Activated CD4-positive, alpha-beta T cell treated with anti-CD3 and anti-CD28 coated beads, Interleukin-10, Interleukin-2, amounts not matched to agents 100 ng/mL and 50 ng/mL, durations not matched to agents 16 hours and 8 hours (primary cell): ENCODE measurements around the gene RTN4IP1.
"Not testable (repeated sequence)": the region's sequence is repeated elsewhere in the genome, so short reads cannot be mapped to it uniquely, and the experiment has no call there.

ENCODE experiments used
- DNase-seq: peaks from one replicate; pipeline ENCODE4 v3.0.0-alpha.2; 2020

Gene RTN4IP1, protein sequence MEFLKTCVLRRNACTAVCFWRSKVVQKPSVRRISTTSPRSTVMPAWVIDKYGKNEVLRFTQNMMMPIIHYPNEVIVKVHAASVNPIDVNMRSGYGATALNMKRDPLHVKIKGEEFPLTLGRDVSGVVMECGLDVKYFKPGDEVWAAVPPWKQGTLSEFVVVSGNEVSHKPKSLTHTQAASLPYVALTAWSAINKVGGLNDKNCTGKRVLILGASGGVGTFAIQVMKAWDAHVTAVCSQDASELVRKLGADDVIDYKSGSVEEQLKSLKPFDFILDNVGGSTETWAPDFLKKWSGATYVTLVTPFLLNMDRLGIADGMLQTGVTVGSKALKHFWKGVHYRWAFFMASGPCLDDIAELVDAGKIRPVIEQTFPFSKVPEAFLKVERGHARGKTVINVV

DNA sequence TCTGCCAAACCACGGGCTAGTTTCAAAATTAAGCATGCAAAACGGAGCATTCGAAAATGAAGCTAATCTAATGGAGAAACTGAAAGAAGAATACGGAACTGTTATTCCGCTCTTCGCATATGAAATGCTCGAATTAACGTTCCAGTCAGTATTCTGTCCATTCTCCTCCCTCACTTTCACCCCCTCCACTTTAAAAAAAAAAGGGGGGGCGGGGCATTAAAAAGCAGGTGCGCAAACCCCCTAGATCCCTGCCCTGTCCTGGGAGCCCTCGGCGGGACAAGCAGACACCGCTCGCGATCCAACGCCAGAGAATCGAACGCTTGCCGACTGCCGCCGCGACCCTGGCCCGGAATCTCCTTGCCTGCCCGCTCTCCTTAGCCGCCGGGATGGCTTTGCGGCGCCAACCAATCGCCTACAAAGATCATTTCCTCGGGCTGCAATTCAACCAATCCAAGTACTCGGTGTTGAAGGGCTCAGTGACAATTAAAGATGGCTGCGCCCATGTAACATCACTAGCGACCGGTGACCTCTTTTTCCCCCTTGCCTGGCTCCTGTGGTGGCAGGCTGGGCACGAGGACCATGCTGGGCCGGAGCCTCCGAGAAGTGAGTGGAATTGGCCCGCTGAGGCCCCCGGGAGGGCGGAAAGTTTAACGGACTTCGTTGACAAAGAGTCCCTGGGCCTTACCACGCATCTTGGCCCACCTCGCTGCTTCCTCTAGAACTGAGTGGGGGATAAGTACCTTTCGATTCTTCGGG lies at the start of gene RTN4IP1, which contains the start of gene QRSL1:
Gene RTN4IP1 (minus strand): TSS at position 396 of the 756 bp plus-strand sequence. CDS start 477 bp downstream, outside the sequence.
Gene QRSL1 (plus strand): TSS at position 476 of the 756 bp plus-strand sequence. CDS start 104 bp downstream, at position 580.
- peak; percentile 95 for DNase-seq

DNA sequence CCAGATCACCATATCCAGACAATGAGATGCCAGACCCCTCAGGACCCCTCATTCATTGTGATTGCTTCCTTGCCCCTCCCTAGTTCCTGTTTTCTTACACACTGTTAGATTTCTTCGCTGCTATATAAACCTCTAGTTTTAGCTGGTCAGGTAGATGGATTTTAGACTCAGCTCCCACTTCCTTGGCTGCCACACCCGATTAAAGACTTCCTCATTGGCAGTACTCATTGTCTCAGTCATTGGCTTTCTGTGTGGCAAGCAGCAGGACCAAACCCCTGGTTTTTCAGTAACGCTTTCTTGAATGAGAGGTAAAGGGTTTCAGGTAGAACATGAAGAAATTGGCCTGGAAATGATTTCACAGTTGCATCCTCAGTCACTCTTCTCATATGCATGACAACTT lies 48.0 kb upstream of the RTN4IP1 start:
- no peak for DNase-seq

DNA sequence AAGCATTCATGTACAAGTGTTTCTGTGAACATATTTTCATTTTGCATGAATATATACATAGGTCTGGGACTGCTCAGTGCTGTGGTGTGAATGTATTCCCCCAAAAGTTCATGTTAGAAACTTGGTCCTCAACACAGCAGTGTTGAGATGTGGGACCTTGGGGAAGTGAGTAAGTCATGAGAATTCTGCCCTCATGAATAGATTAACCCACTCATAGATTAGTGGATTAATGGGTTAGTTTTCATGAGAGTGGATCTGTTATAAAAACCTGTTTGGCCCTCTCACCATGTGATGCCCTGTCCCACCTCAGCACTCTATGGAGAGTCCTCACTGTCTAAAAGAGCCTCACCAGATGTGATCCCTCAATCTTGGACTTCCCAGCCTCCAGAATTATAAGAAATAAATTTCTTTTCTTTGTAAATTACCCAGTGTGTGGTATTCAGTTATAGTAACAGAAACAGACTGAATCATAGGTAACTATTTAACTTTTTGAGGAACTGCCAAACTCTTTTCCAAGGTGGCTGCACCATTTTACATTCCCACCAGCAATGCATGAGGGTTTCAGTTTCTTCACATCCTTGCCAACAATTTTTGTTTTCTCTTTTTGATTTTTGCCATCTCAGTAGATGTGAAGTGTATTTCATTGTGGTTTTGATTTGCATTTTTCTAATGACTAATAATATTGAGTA lies 45.4 kb upstream of the RTN4IP1 start:
- no peak for DNase-seq

DNA sequence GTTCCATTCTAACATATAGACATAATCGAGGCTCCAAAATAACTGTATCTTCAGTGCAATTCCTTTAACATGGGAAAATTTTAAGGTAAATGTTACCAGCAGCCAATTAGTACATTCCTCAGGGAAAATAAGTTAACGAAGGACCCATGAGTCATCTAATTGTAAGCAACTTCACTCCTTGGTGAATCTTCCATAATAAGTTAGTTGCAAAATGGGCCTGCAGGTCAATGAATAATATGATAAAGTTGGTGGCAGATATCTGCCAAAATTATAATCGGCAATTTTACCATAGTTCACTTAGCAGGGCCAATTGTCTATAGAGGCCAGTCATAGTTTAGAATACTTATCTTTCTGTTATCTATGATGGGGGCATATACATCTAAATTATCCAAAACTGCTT lies 42.4 kb upstream of the RTN4IP1 start:
- DNase-seq: no peak

DNA sequence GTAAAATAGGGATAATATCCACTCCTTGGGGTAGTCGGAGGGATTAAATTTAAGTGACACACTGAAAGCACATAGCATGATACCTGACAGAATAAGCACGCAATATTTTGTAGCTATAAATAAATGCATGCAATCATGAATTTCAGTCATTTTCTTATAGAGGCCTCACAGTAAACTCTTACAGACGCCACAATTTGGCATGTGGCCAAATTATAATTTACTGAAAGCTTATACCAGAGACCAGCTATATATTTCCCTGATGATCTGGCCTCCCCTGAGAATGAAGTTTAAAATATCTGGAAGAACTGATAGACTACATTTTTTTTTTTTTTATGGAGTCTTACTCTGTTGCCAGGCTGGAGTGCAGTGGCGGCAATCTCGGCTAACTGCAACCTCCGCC lies 40.9 kb upstream of the RTN4IP1 start:
- DNase-seq: no peak

DNA sequence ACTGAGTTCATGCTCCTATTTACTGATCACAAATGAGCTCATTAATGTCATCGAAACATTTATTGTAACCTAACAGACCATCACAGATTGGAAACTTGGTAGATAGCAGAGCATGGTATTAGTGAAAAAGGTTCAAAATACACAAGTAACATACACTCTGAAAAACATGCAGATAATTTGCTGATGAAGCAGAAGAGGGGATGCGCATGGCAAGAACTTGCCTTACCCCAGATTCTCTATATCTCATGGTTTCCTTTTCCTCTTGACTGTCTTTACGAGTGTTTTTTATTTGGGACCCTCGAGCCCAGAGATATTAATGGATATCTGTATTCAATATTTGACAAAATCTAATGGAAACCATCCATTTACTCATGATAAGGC lies 37.7 kb upstream of the RTN4IP1 start:
- no peak for DNase-seq

DNA sequence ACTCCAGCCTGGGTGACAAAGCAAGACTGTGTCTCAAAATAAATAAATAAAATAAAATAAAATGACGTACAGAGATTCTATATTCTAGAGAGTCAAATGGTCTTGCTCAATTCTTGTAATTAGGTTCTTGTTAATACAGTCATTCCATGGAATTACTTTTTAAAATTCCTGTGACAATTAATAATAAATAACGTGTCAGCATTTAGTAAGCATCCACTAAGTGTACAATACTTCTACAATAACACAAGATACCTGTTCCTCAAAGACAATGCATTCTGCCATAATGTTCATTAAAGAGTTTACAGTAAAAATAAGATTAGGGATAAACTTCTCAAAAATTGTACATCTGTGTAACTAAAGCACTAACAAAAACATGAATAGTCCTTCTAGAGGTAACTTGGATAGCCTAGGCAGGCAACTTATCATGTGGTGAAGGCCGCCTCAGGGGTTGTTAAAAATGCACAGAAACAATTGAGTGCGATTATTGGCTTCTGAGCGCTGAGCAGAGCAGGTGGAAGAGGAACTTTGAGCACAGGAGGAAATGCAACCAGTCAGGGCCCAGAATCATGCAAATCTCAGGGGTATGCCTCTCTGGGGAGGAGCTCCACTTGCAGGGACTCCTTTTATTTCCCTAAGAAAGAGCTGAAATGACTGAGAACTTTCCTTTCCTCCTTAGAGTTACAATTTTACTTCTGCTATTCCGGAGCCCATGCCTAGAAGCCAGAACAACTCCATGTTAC lies 37.2 kb upstream of the RTN4IP1 start:
- no peak for DNase-seq

DNA sequence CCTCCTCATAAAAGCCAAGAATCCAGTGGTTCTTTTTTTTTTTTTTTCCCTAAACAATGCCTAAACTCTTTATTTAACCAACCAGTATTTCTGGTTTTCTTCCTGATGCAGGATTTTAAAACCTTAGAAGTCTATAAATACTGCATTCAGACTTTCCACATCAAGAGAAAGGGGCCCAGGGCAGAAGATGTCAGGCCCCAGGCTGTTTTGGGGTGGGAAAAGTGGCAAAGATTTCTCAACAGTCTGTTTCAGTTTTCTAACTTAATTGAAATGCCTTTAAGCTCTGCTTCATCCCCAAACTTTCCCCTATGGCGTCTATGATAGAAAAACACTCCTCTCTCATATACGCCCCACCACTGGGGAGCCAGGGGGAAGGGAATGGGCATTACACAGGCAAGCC lies 33.2 kb upstream of the RTN4IP1 start:
- DNase-seq: no peak

DNA sequence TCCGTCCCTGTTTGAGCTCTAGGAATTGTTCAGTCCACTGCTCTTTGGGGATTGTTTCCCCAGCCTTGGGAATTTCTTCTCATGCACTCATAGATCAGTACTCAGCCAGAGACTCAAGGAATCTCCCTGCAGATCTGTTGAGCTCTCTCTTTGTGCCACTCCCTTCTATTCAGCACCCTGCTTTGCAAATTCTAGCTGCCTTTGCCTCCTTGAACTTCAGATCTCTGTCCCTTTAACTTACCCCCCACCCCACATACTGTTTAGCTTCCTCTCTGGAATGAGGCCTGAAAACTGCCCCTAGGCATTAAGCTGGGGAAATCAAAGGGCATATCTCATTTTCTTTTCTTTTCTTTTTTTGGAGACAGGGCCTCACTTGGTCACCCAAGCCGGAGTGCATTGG lies 30.6 kb upstream of the RTN4IP1 start:
- no peak for DNase-seq

DNA sequence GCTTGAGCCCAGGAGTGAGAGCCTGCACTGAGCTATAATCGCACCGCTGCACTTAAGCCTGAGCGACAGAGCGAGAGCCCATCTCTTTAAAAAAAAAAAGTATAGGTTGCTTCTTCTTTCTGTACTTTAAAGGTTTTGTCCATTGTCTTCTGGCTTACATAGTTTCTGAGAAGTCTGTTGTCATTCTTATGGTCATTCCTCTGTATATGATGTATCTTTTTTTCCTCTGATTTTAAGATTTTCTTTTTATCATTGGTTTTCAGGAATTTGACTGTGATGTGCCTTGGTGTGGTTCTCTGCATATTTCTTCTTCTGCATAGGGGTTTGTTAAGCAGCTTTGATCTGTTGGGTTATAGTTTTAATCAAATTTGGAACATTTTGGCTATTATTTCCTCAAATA lies 29.2 kb upstream of the RTN4IP1 start:
- no peak for DNase-seq

DNA sequence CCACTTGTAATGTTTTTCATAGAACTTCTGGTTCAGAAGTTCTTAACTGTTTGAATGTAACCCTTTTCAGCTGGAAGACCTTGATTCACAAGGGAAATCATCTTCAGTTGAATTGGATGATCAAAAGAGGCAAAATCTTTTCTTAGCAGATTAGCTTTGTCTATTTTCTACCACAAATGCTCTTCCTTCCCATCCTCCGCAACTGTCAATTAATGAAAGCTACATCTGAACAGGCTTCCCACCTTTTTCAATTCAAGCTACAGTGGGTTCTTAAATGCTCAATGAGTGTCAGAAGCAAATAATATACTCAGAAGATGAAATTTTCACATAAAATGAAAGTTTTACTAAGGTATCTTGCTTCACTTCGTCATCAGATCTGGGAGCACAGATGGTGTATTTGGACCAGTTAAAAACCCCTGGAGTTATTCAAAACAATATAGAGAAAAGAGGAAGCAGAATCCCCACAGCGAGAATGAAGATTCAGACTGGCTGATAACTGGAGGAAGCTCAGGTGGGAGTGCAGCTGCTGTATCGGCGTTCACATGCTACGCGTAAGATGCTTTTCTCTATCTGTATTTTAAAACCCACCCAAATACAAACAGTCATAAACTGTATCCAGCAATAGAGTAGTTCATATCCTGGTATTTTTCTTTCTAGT lies 19.5 kb upstream of the RTN4IP1 start:
- DNase-seq: no peak

DNA sequence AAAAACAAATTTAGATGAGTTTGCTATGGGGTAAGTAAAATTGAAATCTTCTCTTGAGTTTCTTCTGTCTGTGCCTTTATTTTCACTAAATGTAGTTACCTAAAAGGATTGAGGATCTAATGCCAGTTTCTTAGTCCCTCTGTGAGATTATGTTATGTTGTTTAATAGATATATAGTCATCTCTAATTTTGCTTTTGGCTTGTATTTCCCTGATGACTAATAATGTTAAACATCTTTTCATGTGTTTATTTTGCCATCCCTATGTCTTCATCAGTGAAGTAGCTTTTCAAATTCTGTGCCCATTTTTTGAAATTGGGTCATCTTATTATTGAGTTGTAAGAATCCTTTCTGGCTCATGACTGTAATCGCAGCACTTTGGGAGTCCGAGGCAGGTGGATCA lies 13.8 kb upstream of the RTN4IP1 start:
- no peak for DNase-seq

DNA sequence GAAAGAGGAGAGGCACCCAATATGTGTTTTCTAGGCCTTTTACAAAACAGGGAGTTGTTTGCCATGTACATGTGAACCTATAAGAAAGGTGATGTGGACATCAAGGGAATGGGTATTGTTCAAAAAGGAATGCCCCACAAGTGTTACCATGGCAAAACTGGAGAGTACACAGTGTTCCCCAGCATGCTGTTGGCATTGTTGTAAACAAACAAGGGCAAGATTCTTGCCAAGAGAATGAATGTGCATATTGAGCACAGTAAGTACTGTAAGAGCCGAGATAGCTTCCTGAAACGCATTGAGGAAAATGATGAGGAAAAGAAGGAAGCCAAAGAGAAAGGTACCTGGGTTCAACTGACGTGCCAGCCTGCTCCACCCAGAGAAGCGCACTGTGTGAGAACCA lies 13.2 kb upstream of the RTN4IP1 start:
- DNase-seq: no peak

DNA sequence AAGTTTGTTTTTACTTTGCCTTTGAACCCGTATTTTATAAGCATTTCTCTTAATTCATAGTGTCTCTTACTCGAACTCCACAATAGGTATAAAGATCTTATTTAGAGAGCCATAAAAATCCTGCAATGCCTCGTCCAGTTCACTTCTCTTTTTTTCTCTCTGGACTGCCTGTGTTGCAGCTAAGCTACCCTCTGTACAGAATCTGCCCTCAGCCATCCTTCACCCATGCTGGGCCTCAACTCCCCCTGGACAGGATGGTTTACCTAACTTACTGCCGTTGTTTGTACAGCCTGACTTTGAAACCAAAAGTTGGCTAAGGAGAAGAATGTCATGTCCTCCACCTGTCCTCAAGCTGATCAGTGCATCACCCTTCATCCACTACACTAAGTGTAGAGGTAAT lies 10.5 kb upstream of the RTN4IP1 start:
- no peak for DNase-seq

DNA sequence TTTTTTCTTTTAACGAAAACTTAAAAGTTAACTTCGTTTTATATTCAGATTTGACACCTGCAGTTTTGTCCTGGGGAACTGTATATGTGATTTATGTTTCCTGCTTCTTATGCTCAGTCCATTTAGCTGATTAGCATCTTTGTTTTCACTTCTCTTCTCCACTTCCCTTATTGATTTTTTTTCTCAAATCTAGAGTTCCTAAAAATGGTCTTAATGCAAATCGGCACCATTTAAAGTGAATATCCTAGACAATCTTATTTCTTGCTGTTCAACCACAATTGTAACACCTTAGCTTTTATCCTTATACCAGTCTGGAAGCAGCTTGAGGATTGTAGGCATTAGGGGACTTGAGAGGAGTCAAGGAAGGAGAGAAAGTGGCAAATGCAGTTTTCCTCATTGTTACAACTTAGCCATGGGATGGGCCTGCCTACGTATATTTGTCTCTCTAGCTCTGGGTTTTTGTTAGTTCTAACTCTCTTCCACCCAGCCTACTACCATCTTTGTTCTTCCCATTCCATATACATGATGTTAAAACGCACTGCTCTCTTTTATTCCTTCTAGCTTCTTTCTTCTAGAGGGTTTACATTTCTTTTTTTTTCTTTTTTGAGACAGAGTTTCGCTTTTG lies 8.5 kb upstream of the RTN4IP1 start:
- no peak for DNase-seq

DNA sequence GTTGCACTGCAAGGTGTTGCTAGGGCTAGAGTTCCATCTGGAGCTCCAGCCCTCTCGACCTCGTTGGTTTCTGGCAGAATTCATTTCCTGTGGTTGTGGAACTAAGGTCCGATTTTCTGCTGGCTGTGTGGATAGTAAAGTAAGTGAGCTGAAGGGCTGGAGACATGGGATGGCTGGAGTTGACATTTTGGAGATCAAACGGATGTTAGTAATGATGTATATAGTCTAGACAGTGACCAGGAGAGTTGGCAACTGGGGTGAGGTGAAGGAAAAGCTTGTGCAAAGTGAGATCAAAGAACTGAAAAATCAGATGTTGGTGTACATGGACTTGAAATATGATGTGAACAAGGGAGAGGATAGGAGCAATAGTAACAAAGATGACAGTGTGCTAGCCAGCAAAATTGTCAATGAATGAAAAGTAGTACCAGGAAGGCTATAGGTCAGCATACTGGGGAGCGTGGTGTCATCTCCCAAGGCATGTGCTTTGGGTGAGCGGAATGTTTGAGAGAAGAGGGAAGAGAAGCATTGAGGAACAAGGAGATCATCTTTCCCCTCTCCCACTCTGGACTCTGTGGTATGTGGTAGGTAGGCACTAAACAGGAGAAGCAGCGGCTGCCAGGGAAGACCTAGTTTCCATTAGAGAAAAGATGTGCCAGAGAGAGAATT lies 7.9 kb upstream of the RTN4IP1 start:
- no peak for DNase-seq

DNA sequence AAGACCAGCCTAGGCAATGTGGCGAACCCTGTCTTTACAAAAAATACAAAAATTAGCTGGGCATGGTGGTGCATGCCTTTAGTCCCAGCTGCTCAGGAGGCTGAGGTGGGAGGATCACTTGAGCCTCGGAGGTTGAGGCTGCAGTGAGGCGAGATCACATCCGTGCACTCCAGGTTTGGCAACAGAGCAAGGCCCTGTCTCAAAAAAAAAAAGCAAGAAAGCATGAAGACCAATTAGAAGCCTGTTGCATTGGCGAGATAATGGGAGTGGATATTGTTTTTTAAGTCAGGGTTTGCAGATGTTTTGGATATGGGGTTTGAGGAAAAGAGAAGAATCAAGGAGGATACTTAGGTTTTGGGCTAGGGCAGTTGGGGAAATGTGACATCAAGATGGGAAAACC lies 5.3 kb upstream of the RTN4IP1 start:
- DNase-seq: no peak

DNA sequence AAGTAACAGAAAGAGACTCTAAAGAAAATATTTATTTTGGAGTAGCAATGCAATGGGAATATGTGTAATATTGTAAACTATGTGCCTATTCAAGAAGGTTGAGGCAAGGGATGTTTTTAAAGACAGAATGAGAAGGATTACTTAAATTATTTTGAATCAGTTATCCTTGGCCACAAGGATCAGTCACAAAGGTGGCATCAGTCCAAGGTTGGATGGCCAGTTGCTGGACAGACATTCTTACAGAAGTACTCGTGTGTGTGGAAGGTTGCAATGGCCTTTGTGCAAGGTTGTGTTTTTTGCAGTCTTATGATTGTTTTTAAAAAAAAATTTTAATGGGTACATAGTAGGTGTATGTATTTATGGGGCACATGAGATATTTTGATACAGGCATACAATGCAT lies 2.0 kb upstream of the RTN4IP1 start:
- DNase-seq: no peak

DNA sequence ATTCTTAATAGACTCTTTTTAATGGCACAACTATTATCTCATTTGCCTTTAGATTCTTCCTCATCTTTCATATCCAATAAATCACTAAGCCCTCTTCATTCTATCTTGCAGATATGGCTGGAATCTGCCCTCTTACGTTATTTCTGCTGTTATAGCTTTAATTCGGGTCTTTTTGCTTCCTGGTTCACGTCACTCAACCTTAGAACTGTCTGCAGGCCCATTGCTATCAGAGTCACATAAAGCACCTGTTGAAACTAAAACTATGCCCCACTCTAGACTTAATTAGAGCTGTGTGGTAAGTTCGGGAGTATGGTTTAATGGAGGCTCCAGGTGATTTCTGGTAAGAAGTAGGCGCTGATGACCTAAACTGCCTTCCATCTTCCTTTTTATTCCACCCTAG lies 1.1 kb upstream of the RTN4IP1 start:
- no peak for DNase-seq

DNA sequence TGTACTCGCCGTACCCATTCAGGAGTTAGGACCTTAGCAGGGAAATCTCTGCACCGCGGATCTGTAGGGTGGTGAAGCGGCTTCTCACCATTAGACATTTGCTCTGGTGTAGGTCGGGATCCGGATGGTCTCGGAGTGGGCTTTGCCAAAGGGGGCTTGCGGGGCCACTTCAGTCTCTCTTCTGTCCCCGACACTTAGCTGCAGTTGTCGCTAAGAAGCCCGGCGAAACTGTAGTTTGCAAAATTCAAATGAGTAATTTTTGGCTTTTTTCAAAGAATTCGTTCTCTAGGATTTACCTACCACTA lies 513 bp upstream of the RTN4IP1 start:
- no peak for DNase-seq

DNA sequence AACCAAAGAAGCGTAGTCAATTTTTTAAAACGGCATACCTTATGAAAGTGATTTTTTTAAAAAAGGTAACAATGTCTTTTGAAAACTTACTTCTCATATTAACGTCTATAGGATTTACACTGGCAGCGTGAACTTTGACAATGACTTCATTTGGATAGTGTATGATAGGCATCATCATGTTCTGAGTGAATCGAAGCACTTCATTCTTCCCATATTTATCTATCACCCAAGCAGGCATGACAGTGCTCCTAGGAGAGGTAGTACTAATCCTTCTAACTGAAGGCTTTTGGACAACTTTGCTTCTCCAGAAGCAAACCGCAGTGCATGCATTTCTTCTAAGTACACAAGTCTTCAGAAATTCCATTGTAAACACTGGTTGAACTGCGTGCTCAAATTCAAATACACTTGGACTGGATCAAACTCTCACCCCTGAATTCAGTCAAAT lies 618 bp downstream of the RTN4IP1 start:
- DNase-seq: no peak

DNA sequence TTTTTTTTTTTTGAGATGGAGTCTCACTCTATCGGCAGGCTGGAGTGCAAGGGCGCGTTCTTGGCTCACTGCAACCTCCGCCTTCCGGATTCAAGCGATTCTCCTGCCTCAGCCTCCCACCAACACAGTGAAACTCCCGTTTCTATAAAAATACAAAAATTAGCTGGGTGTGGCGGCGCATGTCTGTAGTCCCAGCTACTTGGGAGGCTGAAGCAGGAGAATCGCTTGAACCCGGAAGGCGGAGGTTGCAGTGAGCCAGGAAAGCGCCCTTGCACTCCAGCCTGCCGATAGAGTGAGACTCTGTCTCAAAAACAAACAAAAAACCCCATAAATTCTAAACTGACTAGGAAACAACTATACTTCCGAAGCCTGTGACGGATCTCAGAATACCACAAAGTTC lies 1.5 kb downstream of the RTN4IP1 start:
- DNase-seq: not testable (repeated sequence)
